GM03348 (cell line): Measurements from ENCODE around the gene TGM2.

Source experiments
- DNase-seq: peaks from one replicate; pipeline ENCODE4 v3.0.0; 2012; ENCODE audit warnings: low spot score

Gene TGM2

DNA sequence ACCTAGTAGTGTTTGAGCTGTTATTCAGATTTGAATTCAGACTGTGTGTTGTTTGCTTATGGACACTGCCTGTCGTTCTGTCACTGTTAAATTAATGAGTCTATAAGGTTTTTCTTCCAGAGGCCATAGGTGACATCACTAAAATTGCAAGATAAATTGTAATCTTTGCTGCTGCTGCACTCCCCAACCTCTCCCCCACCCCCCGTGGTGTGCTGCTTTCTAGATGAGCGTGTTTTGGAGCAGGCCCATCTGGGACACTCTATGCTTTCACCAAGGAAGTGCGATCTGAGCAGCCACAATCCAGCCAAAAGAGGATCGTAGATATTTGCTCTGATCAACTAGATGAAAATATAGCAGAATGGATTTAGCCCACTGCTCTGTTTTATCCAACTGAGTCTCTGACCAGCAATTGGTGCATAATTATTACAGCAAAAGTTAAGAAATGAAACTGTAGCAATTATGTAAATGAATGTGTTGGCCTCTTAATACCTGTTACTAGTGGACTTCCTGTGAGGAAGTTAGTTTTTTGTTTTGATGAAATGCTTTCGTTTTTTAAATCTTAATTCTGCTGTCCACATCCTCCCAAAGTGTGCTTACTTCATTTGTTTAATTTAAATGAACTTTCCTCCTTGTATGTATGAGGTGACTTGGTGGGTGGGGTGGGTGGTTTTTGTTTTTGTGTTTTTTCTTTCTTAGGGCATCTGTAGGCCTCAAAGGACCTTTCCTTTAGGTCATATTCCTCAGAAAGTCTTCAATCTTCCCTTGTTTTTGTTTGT, 73.4 kb downstream of the TGM2 start:
- no peak for DNase-seq

DNA sequence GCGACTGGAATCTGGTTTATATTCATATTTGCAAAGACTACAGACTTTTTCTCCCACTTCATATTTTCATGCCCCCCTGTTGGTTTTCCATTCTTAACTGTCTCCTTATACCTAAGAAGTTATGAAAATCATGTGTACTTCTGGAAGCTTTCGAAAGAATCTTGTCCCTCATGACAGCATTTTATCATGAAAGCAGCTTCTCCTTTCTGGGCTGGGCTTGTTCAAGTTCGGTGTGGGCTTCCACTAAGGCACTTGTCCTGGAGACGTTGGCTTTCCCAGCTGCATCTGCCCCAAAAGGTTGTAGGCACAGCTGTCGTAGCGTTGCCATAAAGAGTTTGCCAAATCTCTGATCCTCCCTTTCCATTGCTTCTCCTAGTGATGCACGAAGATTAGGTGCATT, 75.0 kb downstream of the TGM2 start:
- no peak for DNase-seq

DNA sequence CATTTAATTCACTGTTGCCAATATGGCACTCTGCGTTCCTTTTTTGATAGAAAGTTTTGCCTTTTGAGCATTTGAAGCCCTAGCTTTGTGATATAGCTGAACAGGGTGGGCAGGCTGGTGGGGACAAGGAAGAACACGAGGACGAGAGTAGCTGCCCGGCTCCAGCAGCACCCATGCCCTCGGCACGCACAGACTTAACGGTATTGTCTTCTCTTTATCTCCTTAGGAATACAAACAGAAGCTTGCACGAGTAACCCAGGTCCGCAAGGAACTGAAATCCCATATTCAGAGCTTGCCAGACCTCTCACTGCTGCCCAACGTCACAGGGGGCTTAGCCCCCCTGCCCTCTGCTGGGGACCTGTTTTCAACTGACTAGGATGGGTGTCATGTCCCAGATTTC, 75.6 kb downstream of the TGM2 start:
- no peak for DNase-seq

DNA sequence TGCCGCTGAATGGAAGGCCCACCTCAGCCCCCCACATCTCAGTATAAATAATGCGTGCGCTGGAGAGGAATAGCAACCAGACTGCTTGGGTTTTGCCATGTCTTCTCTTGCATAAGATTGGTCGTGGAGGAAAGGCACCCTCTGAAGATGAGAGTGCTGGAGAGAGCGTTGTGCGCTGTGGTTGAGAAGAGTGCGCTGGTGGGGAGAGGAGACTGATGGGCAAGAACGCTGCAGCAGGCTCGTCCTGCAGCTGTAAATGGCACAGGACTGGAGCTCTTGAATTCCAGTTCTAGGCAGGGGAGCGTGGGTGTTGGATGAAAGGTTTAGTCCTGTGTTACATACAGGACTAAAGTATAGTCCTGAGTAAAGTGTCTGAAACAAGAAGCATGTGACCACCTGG, 80.0 kb downstream of the TGM2 start:
- DNase-seq: no peak

DNA sequence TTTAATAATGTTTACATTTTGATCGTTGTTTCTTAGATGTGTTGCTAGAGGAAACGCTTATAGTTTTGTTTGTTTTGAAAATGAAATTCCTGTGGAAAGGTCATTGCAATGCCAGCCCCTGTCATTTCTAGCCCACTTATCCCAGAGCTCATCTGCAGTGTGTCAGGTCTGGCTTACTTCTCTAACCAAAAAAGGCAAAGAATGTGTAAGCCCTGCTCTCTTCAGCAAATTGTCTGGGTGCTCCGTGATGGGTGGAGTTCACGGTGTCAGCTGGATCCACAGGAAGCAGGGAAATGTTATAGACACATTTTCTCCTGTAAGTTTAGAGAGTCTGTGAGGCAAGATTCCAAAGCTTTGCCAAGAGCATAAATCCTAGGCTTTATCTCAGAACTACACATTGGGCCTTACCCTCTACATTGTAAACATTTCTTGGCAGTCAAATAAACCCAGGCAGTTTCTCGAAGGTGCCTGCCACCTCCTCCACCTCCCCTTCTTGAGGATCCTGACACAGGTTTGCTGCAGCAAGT, 80.6 kb downstream of the TGM2 start:
- DNase-seq: peak; percentile 29

DNA sequence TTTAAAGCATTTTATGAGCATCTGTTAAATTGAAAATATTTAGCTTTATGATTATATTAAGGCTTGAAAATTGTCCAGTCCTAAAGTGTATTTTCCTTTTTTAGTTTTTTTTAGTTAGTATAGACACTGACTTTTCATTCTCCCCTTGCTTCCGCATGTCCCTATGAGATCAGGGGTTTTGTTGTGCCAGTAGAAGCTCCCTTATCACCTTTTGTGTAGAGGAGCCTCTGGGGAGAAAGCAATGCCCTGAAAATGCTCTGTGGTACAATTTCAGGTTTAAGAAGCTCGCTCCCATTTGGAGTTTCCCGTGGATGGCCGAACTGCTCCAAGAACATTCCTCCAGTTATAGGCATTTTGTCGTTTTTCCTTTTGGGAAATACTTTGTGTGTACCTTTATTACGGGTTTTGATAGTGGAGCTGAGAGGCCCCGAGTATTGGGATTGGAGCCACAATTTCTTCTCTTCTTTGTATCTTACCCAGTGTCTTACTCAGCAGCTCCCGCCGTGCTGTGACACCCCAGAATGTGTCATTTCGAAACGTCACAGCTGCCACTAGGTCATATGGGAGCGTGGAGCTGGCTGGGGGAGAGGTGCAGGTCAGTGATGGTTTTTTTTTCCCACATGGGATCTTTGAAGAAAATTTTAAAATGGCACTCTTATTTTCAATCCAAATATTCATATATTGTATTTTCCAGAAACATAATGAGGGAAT, 81.6 kb downstream of the TGM2 start:
- no peak for DNase-seq

DNA sequence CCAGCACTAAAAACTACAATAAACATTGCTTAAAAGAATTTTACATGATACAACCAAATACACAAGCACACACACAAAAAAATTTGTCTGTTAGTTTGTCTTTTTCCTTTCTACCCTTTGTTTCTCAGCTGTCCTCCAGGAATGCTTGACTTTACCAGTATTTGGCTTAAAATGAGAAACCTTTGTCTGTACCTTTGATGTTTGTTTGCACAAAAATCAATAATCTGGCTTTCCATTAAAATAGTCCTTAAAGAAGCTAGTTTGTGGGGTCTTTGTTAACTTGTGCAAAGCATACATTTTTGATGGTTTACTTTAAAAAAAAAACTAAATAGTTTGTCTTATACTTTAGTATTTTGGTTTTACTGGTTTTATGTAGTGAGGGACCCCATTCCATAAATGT, 82.2 kb downstream of the TGM2 start:
- DNase-seq: no peak

DNA sequence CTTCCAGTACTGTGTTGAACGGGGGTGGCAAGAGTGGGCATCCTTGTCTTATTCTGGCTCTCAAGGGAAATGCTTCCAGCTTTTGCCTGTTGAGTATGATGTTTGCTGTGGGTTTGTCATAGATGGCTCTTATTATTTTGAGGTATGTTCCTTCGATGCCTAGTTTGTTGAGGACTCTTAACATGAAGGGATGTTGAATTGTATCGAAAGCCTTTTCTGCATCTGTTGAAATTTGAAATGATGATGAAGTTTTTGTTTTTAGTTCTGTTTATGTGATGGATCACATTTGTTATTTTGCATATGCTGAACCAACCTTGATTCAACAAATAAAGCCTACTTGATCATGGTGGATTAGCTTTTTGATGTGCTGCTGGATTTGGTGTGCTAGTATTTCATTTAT, 83.5 kb downstream of the TGM2 start:
- DNase-seq: no peak

DNA sequence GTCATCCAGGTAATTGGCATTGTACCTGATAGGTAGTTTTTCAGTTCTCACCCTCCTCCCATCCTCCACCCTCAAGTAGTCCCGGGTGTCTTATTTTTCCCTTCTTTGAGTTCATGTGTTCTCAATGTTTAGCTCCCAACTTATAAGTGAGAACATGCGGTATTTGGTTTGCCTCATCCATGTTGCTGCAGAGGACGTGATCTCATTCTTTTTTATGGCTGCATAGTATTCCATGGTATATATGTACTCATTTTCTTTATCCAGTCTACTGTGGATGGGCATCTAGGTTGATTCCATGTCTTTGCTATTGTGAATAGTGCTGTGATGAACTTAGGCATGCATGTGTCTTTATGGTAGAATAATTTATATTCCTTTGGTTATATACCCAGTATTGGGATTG, 85.7 kb downstream of the TGM2 start:
- DNase-seq: no peak

DNA sequence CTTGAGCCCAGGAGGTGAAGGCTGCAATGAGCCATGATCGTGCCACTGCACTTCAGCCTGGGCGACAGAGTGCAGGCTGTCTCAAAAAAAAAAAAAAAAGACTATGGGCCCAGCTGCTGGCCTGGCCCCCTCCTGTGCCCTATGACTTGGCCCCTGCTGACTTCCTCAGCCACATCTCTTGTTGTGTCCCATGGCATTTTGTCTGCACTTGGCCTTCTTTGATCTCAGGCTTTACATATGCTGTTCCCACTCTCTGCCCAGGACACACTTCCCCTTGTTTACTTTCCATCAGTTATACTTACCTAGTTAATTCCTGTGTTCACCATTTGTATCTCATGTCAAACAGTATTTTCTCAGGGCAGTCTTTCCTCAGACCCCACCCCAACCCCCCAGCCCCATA, 87.0 kb downstream of the TGM2 start:
- no peak for DNase-seq
